ENCODE data around the gene ZGRF1. TPM values are rescaled to one million over a fixed set of nuclear protein-coding genes. Genes with fewer than 3 reads are reported as not detected.
"Not testable (repeated sequence)": the region's sequence is repeated elsewhere in the genome, so short reads cannot be mapped to it uniquely, and the experiment has no call there.

ZGRF1 gene
- polyA plus RNA-seq, 3 donors, result 0.74 to 0.94 (median 0.79) TPM

GRCh38 chr4:112563431-112564200 lies 73.1 kb downstream of the ZGRF1 start:
- H3K27ac ChIP-seq (ENCODE audit: low read depth, low read length), result no peak overlapping the region
- WGBS, 3 donors, result 91 to 93% (median 92%) methylated on average over 4 of the region's 4 CpGs

DNA sequence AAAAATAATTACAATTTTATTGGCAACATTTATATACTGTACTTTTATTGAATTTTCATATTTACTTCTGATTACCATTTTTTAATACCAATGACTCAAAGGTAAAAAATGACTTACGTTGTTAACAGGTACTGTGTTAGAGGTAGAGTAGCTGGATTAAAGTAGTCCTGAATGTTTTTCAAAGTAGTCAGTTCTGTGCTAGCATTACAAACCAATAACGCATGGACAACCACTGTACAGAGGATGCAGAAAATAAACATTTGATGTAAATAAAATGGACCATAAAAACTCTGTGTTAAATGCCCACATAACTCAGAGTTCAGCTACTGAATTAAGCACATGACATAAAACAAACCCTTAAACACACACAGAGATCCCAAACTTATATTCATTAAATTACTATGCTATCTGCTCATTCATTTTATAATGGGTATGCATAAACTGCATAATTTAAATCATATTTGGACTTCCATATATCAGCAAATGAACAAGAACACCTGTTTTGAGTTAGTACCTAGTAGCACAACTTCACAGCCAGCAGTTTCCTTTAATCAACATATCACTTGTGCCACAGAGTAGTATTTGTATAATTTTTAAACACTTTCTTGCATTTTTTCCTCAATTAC lies 74.3 kb downstream of the ZGRF1 start:
- WGBS, 3 donors, result 94 to 96% (median 95%) methylated on average over 2 of the region's 2 CpGs
- H3K27ac ChIP-seq (ENCODE audit: low read depth, low read length), result no peak overlapping the region

DNA sequence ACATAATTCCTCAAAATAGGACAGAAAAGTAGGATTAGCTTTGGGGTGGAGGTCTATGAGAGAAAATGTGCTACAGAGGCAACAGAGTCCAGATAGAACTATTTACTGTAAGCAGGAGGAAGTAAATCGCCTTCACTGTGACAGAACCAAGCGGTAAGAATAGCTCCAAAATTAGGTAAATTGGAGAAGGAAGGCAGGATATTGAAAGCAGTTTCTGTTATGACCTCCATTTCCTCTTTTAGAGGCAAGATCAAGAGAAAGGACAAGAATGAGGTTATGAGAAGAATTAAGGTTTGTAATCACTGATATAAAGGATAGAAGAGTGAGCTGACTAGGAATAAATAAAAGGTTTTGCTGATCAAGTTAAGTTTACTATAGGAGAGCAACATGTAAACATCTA lies 76.6 kb downstream of the ZGRF1 start:
- no peak overlapping the region for H3K27ac ChIP-seq (ENCODE audit: low read depth, low read length)
- WGBS, 3 donors, result 46 to 83% (median 65%) methylated on average over 2 of the region's 2 CpGs

DNA sequence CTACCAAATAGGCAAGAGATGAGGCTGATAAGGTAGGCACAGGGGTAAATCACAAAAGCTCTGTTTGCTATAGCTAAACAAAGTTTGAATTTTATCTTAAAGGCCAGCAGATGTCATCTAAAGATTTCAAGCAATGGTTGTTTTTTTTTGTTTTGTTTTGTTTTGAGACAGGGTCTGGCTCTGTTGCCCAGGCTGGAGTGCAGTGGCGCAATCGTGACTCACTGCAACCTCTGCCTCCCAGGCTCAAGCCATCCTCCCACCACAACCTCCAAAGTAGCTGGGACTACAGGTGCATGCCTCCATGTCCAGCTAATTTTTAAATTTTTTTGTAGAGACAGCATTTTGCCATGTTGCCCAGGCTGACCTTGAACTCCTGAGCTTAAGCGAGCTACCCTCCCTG lies 77.7 kb downstream of the ZGRF1 start:
- whole genome bisulfite sequencing, 3 donors, result 85 to 98% (median 96%) methylated on average over 3 of the region's 3 CpGs
- no peak overlapping the region for H3K27ac ChIP-seq (ENCODE audit: low read depth, low read length)

- 64 to 85% (median 84%) methylated on average over 2 of the region's 2 CpGs for WGBS, 3 donors
- H3K27ac ChIP-seq (ENCODE audit: low read depth, low read length), result no peak overlapping the region
Measured at GRCh38 chr4:112557676-112558411, 78.9 kb downstream of the ZGRF1 start.

DNA sequence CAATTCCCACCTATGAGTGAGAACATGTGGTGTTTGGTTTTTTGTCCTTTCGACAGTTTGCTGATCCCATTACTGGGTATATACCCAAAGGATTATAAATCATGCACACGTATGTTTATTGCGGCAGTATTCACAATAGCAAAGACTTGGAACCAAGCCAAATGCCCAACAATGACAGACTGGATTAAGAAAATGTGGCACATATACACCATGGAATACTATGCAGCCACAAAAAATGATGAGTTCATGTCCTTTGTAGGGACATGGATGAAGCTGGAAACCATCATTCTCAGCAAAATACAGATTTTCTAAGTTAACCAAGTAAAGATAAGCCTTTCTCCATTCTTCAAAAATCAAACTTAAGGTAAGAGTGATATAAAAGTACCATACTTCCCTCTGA lies 82.4 kb downstream of the ZGRF1 start:
- H3K27ac ChIP-seq (ENCODE audit: low read depth, low read length), result not testable (repeated sequence)
- WGBS, 3 donors, result 96 to 100% (median 100%) methylated on average over 2 of the region's 3 CpGs

DNA sequence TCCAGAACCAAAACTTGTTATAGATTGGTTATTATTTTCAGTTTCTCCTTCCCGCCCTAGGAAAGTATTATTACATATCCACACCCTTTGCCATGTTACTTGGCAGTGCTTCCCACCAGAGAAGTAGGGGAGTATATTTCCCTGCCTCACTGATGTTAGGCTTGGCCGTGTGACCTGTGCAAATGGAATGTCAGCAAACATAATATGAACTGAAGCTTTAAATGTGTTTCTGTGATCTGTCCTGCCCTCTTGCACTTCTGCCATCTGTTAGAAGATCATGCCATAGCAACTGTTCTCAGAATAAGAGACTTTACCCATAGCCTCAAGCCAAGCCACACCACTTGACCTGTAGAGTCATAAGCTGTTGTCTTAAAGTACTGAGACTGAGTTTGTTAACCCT lies 84.0 kb downstream of the ZGRF1 start:
- no peak overlapping the region for H3K27ac ChIP-seq (ENCODE audit: low read depth, low read length)
- WGBS, 3 donors, result 39 to 73% (median 46%) methylated on average over 2 of the region's 2 CpGs

GRCh38 chr4:112550728-112551127 lies 86.0 kb downstream of the ZGRF1 start:
- WGBS, 3 donors, result 94 to 100% (median 95%) methylated on average over 2 of the region's 2 CpGs
- no peak overlapping the region for H3K27ac ChIP-seq (ENCODE audit: low read depth, low read length)

DNA sequence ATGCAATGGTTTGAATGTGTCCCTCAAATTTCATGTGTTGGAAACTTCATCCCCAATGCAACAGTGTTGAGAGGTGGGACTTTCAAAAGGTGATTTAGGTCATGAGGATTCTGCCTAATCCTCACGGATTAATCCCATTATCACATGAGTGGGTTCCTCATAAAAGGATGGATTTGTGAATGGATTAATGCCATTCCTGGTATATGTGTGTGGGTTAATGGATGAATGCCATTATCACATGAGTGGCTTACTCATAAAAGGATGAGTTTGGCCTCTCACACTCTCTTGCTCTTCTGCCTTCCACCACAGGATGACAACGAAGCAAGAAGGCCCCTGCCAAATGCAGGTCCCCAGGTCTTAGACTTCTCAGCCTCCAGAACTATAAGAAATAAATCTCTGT lies 90.2 kb downstream of the ZGRF1 start:
- 62 to 80% (median 80%) methylated on average over 2 of the region's 2 CpGs for WGBS, 3 donors
- no peak overlapping the region for H3K27ac ChIP-seq (ENCODE audit: low read depth, low read length)

DNA sequence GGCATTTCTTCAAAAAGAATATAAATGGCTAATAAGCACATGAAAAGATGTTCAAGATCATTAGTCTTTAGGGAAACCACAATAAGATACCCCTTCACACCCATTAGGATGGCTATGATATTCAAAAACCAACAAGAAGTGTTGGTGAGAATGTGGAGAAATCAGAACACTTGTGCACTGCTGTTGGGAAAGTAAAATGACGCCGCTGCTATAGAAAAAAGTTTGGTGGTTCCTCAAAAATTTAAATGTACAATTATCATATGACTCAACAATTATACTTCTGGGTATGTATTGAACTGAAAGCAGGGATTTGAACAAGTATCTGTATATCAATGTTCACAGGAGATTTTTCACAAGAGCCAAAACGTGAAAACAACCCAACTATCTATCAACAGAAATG lies 91.4 kb downstream of the ZGRF1 start:
- H3K27ac ChIP-seq (ENCODE audit: low read depth, low read length), result no peak overlapping the region
- WGBS, 3 donors, result 66 to 94% (median 81%) methylated on average over 3 of the region's 3 CpGs

GRCh38 chr4:112540695-112541094 lies 96.0 kb downstream of the ZGRF1 start:
- WGBS, 3 donors, result 80 to 97% (median 83%) methylated on average over 1 of the region's 1 CpG
- no peak overlapping the region for H3K27ac ChIP-seq (ENCODE audit: low read depth, low read length)

- 78 to 83% (median 81%) methylated on average over 2 of the region's 2 CpGs for WGBS, 3 donors
- H3K27ac ChIP-seq (ENCODE audit: low read depth, low read length), result no peak overlapping the region
Measured at GRCh38 chr4:112536123-112536522, 100.6 kb downstream of the ZGRF1 start.

DNA sequence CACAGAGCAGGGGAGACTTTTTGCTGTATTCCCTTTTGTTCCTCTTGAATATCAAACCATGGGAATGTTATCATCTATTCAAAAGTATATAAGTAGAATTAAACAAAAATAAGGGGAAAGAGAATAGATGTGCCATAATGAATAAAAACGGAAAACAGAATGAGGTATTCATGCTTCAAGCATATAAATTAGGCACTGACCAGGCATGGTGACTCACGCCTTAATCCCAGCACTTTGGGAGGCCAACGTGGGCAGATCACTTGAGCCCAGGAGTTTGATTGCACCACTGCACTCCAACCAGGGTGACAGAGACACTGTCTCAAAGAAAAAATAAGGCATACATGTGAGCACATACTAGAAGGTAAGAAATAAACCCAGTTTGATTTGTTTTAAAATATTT lies 104.4 kb downstream of the ZGRF1 start:
- H3K27ac ChIP-seq (ENCODE audit: low read depth, low read length), result no peak overlapping the region
- 73 to 82% (median 75%) methylated on average over 3 of the region's 3 CpGs for WGBS, 3 donors

GRCh38 chr4:112531146-112531545 lies 105.6 kb downstream of the ZGRF1 start:
- H3K27ac ChIP-seq (ENCODE audit: low read depth, low read length), result no peak overlapping the region
- WGBS, 3 donors, result 17 to 46% (median 19%) methylated on average over 1 of the region's 1 CpG

DNA sequence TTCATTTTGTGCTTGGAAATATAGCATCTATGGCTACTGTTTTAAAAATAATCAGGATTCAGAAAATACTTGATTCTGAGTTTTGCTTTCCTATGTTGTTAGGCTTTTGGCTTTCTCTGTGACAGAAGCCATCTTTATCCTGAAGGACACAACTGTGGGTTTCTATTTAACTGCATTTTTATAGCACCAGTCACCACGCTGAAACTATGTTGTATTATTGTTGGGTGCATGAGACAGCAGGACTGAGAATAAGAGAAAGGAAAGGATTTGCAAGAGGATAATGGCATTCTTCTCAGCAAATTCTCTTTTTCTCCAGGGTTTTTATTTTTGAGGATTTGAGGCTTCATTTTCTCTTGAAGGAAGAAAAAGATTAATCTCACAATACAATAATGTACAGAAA lies 110.6 kb downstream of the ZGRF1 start:
- 62 to 84% (median 82%) methylated on average over 1 of the region's 1 CpG for WGBS, 3 donors
- no peak overlapping the region for H3K27ac ChIP-seq (ENCODE audit: low read depth, low read length)

DNA sequence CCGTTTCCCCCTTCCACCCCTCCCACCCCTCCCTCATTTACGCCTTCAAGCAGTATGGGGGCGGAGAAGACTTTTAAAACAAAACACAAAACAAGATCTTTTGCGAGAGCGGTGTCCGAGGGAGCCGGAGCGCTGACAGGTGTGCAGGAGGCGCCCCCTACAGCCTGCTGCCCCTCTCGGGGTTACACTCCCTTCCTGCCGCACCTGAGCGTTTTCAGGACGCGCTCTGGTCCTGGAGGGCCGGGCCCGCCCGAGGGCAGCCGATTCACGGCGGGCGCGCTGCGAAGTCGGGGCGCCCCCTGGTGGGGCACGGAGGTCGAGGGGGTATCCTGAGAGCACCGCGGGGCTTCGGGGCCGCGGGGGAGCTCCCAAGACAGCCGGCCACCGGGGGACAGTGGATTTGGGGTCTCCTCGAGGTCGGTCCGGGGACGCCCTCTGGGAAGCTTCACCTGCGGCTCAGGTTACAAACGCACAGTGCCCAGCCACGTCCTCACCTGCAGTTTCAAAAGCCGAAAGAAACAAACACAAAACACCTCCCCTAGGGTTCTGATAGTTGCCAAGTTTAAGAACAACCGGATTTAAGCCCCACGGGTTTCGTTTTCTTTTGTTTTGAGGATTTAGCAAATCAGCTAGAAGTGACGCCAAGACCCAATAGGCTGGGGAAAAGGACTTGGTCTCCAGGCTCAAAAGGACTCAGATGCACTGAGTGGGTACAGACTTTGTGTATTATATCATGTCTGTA lies 112.8 kb downstream of the ZGRF1 start:
- WGBS, 3 donors, result 1 to 3% (median 3%) methylated on average over 42 to 46 of the region's 46 CpGs
- no peak overlapping the region for H3K27ac ChIP-seq (ENCODE audit: low read depth, low read length)

GRCh38 chr4:112523008-112523721 lies 113.5 kb downstream of the ZGRF1 start:
- no peak overlapping the region for H3K27ac ChIP-seq (ENCODE audit: low read depth, low read length)
- 2 to 7% (median 6%) methylated on average over 37 of the region's 37 CpGs for WGBS, 3 donors

GRCh38 chr4:112522431-112522830 lies 114.3 kb downstream of the ZGRF1 start:
- H3K27ac ChIP-seq (ENCODE audit: low read depth, low read length), result not testable (repeated sequence)
- 13 to 20% (median 14%) methylated on average over 17 of the region's 17 CpGs for WGBS, 3 donors
